Middle frontal gyrus (tissue), 1 donor: ENCODE data around the gene ZNF799.
"Not testable (repeated sequence)": the region's sequence is repeated elsewhere in the genome, so short reads cannot be mapped to it uniquely, and the experiment has no call there.

Experiments
- DNase-seq: peaks from one replicate; pipeline ENCODE4 v3.0.0-alpha.2; 2015; ENCODE audit warnings: low spot score; ENCODE audit errors: extremely low spot score

The ZNF799 gene

GRCh38 chr19:12364391-12365235, 36.5 kb downstream of the ZNF799 start:
- DNase-seq, result no peak

GRCh38 chr19:12362236-12362635, 38.8 kb downstream of the ZNF799 start:
- not testable (repeated sequence) for DNase-seq

GRCh38 chr19:12353375-12353774, 47.7 kb downstream of the ZNF799 start:
- DNase-seq, result no peak

- DNase-seq, result no peak
Measured at GRCh38 chr19:12350890-12351197, 50.2 kb downstream of the ZNF799 start.

- DNase-seq, result no peak
Measured at GRCh38 chr19:12350185-12350889, 50.7 kb downstream of the ZNF799 start.

GRCh38 chr19:12346896-12347295, 54.2 kb downstream of the ZNF799 start:
- DNase-seq, result no peak

- no peak for DNase-seq
Measured at GRCh38 chr19:12345197-12345596, 55.9 kb downstream of the ZNF799 start.
